Prostate gland (tissue), 2 donors: ENCODE results near the gene RINL. TPM values are rescaled to one million over a fixed set of nuclear protein-coding genes. Genes with fewer than 3 reads are reported as not detected.

ENCODE experiments used
- DNase-seq: peaks from one replicate; pipeline ENCODE4 v3.0.0-alpha.2; 2019; ENCODE audit warnings: low spot score
- H3K27ac ChIP-seq, 2 donors: fragments of 200-600 bp; sonication (generic); 2 replicates each; pipeline ENCODE4 v1.5.1; 2017 to 2019
- H3K27me3 ChIP-seq: fragments of 200-600 bp; sonication (generic); replicated peaks from 2 replicates; pipeline ENCODE4 v1.5.1; 2019; ENCODE audit not compliant: insufficient read depth
- H3K36me3 ChIP-seq, 2 donors: fragments of 200-600 bp; sonication (generic); 1 replicate in 1 of 2; 2 replicates in 1 of 2; pipeline versions ENCODE4 v1.5.1 to v1.8.1; 2017 to 2019
- H3K4me1 ChIP-seq: fragments of 200-600 bp; sonication (generic); replicated peaks from 2 replicates; pipeline ENCODE4 v1.5.1; 2019
- H3K4me3 ChIP-seq, 2 donors: fragments of 200-600 bp; sonication (generic); 2 replicates each; pipeline ENCODE4 v1.5.1; 2017 to 2019
- H3K9me3 ChIP-seq: fragments of 200-600 bp; sonication (generic); 2 replicates; pipeline ENCODE4 v1.5.1; 2017
- CTCF ChIP-seq, 4 experiments: fragments of 200-600 bp in 2 of 4; fragments of 450-650 bp in 2 of 4; sonication (generic) in 2 of 4; IDR thresholded peaks; 1 replicate in 3 of 4; 2 replicates in 1 of 4; pipeline ENCODE4 v1.5.1; 2016 to 2019; ENCODE audit warnings: antibody characterized with exemption in 4 of 4, mild to moderate bottlenecking in 2 of 4, moderate library complexity in 2 of 4
- POLR2A ChIP-seq: fragments of 450-650 bp; IDR thresholded peaks from one replicate; pipeline ENCODE4 v1.6.1; 2016; ENCODE audit warnings: antibody characterized with exemption, mild to moderate bottlenecking
- POLR2AphosphoS5 ChIP-seq: sonication (generic); formaldehyde crosslinking; IDR thresholded peaks from one replicate; pipeline ENCODE4 v1.6.1; 2017; ENCODE audit warnings: antibody characterized with exemption
- WGBS: methylation state at CpG from one replicate; pipeline ENCODE4 v1.1.5; 2018; 5-methylcytosine and 5-hydroxymethylcytosine counted together
- intact Hi-C: fragments of 100-400 bp; cut with DNase I; formaldehyde crosslinking; loops from one replicate; pipeline ENCODE4 v1.14.2; 2022
- total RNA-seq, 2 donors: library from RNA; depleted of rRNA; stranded (reverse); fragments of >200 nt; gene quantifications; one replicate each; pipeline ENCODE4 v1.1.0, GENCODE V29; 2016

RINL gene
- total RNA-seq, 2 donors from 2014 or later = 3.1 to 10.2 TPM

- DNase-seq = no peak
- H3K27ac ChIP-seq = no peak overlapping the region
- TF ChIP-seq CTCF (IDR thresholded peaks at IDR 0.05) (no peak), POLR2A (no peak), POLR2AphosphoS5 (no peak)
- H3K4me3 ChIP-seq = no peak overlapping the region
- intact Hi-C loops = no loop called here
- H3K36me3 ChIP-seq = peaks cover 0 to 4% of the 10 kb centered on the region in 2 donors
- no peaks in the 10 kb centered on the region for H3K9me3 ChIP-seq
- H3K27me3 ChIP-seq = peaks cover 12% of the 10 kb centered on the region
- 47% methylated on average over 15 of the region's 16 CpGs for WGBS
- no peaks in the 10 kb centered on the region for H3K4me1 ChIP-seq
Measured at GRCh38 chr19:38911388-38912001, 33.4 kb upstream of the RINL start.

- Histone ChIP-seq H3K4me3 (no peak overlapping the region), H3K27ac (no peak overlapping the region), H3K36me3 (peaks cover 0 to 4% of the 10 kb centered on the region in 2 donors), H3K9me3 (no peaks in the 10 kb centered on the region), H3K4me1 (no peaks in the 10 kb centered on the region), H3K27me3 (peaks cover 12% of the 10 kb centered on the region)
- DNase-seq = no peak
- intact Hi-C loops = no loop called here
- 84% methylated on average over 12 of the region's 12 CpGs for WGBS
- no peak for TF ChIP-seq POLR2AphosphoS5
- no peak for TF ChIP-seq POLR2A
- TF ChIP-seq CTCF (IDR thresholded peaks at IDR 0.05) = no peak
Measured at GRCh38 chr19:38910488-38910887, 32.4 kb upstream of the RINL start.

- no peak for DNase-seq
- TF ChIP-seq POLR2A (no peak), POLR2AphosphoS5 (no peak), CTCF (IDR thresholded peaks at IDR 0.05) (no peak)
- WGBS = 77% methylated on average over 10 of the region's 10 CpGs
- intact Hi-C loops = no loop called here
- Histone ChIP-seq H3K4me1 (no peaks in the 10 kb centered on the region), H3K27ac (no peak overlapping the region), H3K36me3 (peaks cover 4 to 8% of the 10 kb centered on the region in 2 donors), H3K9me3 (no peaks in the 10 kb centered on the region), H3K27me3 (peaks cover 12% of the 10 kb centered on the region), H3K4me3 (no peak overlapping the region)
Measured at GRCh38 chr19:38908911-38909310, 30.8 kb upstream of the RINL start.

GRCh38 chr19:38907670-38908069 is 29.6 kb upstream of the RINL start:
- WGBS = 95% methylated on average over 12 of the region's 12 CpGs
- no peak for DNase-seq
- Histone ChIP-seq H3K27me3 (peaks cover 12% of the 10 kb centered on the region), H3K36me3 (peaks cover 4 to 8% of the 10 kb centered on the region in 2 donors), H3K27ac (no peak overlapping the region), H3K4me1 (no peaks in the 10 kb centered on the region), H3K4me3 (no peak overlapping the region), H3K9me3 (no peaks in the 10 kb centered on the region)
- intact Hi-C loops = no loop called here
- no peak for TF ChIP-seq POLR2AphosphoS5
- TF ChIP-seq CTCF (IDR thresholded peaks at IDR 0.05) = no peak
- no peak for TF ChIP-seq POLR2A

- TF ChIP-seq CTCF (IDR thresholded peaks at IDR 0.05) (no peak), POLR2AphosphoS5 (no peak), POLR2A (no peak)
- WGBS = 94% methylated on average over 26 of the region's 29 CpGs
- Histone ChIP-seq H3K27me3 (peaks cover 12% of the 10 kb centered on the region), H3K4me3 (no peak overlapping the region), H3K36me3 (peaks cover 4 to 8% of the 10 kb centered on the region in 2 donors), H3K27ac (no peak overlapping the region), H3K4me1 (no peaks in the 10 kb centered on the region), H3K9me3 (no peaks in the 10 kb centered on the region)
- DNase-seq = no peak
- intact Hi-C loops = no loop called here
Measured at GRCh38 chr19:38907227-38907626, 29.2 kb upstream of the RINL start.
